ENCODE results near the gene NTM. TPM values are rescaled to one million over a fixed set of nuclear protein-coding genes. Genes with fewer than 3 reads are reported as not detected.

NTM gene
- total and polyA plus RNA-seq, 2 of the 8 experiments (the other 6 are each of a cell fraction or from before 2014, with no cell fraction given): 13.4 to 20.0 TPM

- TF ChIP-seq CHD7 (IDR thresholded peaks at IDR 0.05; ENCODE audit: insufficient replicate concordance, low read length) (no peak), JUN (IDR thresholded peaks at IDR 0.05; ENCODE audit: low read depth, low read length) (no peak), CBX5 (IDR thresholded peaks at IDR 0.05; ENCODE audit: low read depth, low read length) (no peak), POLR2AphosphoS5 (IDR thresholded peaks at IDR 0.05; ENCODE audit: low read depth, low read length) (no peak), FOSL1 (IDR thresholded peaks at IDR 0.05; ENCODE audit: insufficient read depth, low read depth, low read length) (no peak), USF2 (IDR thresholded peaks at IDR 0.05; ENCODE audit: low read length) (no peak), PHF8 (conservative IDR thresholded peaks at IDR 0.05; ENCODE audit: low read depth, low read length) (no peak), KDM4A (IDR thresholded peaks at IDR 0.05; ENCODE audit: low read depth, low read length, severe bottlenecking) (no peak), TAF1 (IDR thresholded peaks at IDR 0.05; ENCODE audit: low read depth, low read length) (no peak), RBBP5 (IDR thresholded peaks at IDR 0.05; ENCODE audit: borderline replicate concordance, low read depth, low read length) (no peak)
Observed at GRCh38 chr11:131857246-131857645, 486.8 kb downstream of the NTM start (continued).
